HEK293 (cell line): ENCODE data around the gene DLK1.

ENCODE experiments used
- CTCF ChIA-PET: fragments of 350-600 bp; formaldehyde crosslinking; extraction: SDS; loops from one replicate; lab custom pipeline; 2021; ENCODE audit warnings: antibody characterized with exemption; lab: Yijun Ruan, JAX
- POLR2A ChIA-PET: fragments of 300-600 bp; formaldehyde crosslinking; extraction: SDS; loops from one replicate; lab custom pipeline; 2020; ENCODE audit warnings: antibody characterized with exemption, inconsistent platforms; lab: Yijun Ruan, JAX
- H3K27ac ChIP-seq: fragments of 200-500 bp; sonication (Bioruptor generic); 2 replicates; pipeline ENCODE4 v1.5.1; 2014; ENCODE audit warnings: low read depth, low read length, control low read depth, inconsistent platforms; ENCODE audit errors: extremely low read depth
- H3K36me3 ChIP-seq, 2 experiments: fragments of 200-500 bp in 1 of 2; sonication (Bioruptor generic) in 1 of 2; 1 replicate in 1 of 2; 2 replicates in 1 of 2; pipeline ENCODE4 v1.5.1; 2014 to 2017; ENCODE audit warnings: inconsistent platforms in 2 of 2, low read length in 2 of 2; ENCODE audit not compliant: control insufficient read depth in 2 of 2, insufficient read depth in 1 of 2
- H3K4me1 ChIP-seq: fragments of 200-500 bp; sonication (Bioruptor generic); 2 replicates; pipeline ENCODE4 v1.5.1; 2014; ENCODE audit warnings: mild to moderate bottlenecking, low read length, inconsistent platforms; ENCODE audit not compliant: control insufficient read depth, insufficient read depth
- H3K4me3 ChIP-seq: 2 replicates; pipeline ENCODE4 v1.5.1; 2011; ENCODE audit warnings: low read depth, mild to moderate bottlenecking, control low read depth, low read length, moderate library complexity
- H3K9me3 ChIP-seq: fragments of 200-500 bp; sonication (Bioruptor generic); 2 replicates; pipeline ENCODE4 v1.5.1; 2014; ENCODE audit warnings: low read depth, low read length, inconsistent platforms; ENCODE audit not compliant: control insufficient read depth, insufficient read depth
- BCL11B ChIP-seq: fragments of 450-650 bp; formaldehyde crosslinking; IDR thresholded peaks from 2 replicates; pipeline ENCODE4 v1.5.1; 2016; ENCODE audit warnings: low read depth, missing biosample characterization, missing genetic modification characterization
- EGR2 ChIP-seq: fragments of 450-650 bp; formaldehyde crosslinking; IDR thresholded peaks from 2 replicates; pipeline ENCODE4 v1.5.1; 2016; ENCODE audit warnings: low read depth, missing biosample characterization, missing genetic modification characterization
- MEIS1 ChIP-seq: sonication (generic); formaldehyde crosslinking; IDR thresholded peaks from 2 replicates; pipeline ENCODE4 v1.8.1; 2022; ENCODE audit warnings: missing genetic modification reagents, mild to moderate bottlenecking, borderline replicate concordance
- PRDM1 ChIP-seq: fragments of 450-650 bp; formaldehyde crosslinking; IDR thresholded peaks from 2 replicates; pipeline ENCODE4; 2016; ENCODE audit warnings: missing biosample characterization, missing genetic modification characterization
- SP7 ChIP-seq: fragments of 450-650 bp; formaldehyde crosslinking; IDR thresholded peaks from 2 replicates; pipeline ENCODE4 v1.5.1; 2016; ENCODE audit warnings: missing biosample characterization, missing genetic modification characterization
- TRIM28 ChIP-seq: IDR thresholded peaks from 2 replicates; pipeline ENCODE4 v1.6.1; 2011; ENCODE audit warnings: low read length, control low read depth, borderline replicate concordance
- ZFP41 ChIP-seq: fragments of 450-650 bp; formaldehyde crosslinking; IDR thresholded peaks from 2 replicates; pipeline ENCODE4 v1.5.1; 2016; ENCODE audit warnings: missing biosample characterization, missing genetic modification characterization, borderline replicate concordance
- ZNF174 ChIP-seq: fragments of 450-650 bp; formaldehyde crosslinking; IDR thresholded peaks from 2 replicates; pipeline ENCODE4 v1.5.0; 2017; ENCODE audit warnings: missing biosample characterization, mild to moderate bottlenecking, missing genetic modification characterization
- ZNF202 ChIP-seq: fragments of 450-650 bp; formaldehyde crosslinking; IDR thresholded peaks from 2 replicates; pipeline ENCODE4 v1.5.1; 2016; ENCODE audit warnings: missing biosample characterization, missing genetic modification characterization, borderline replicate concordance
- ZNF221 ChIP-seq: fragments of 450-650 bp; formaldehyde crosslinking; IDR thresholded peaks from 2 replicates; pipeline ENCODE4 v1.5.1; 2017; ENCODE audit warnings: missing biosample characterization, missing genetic modification characterization, borderline replicate concordance
- ZNF23 ChIP-seq: fragments of 450-650 bp; formaldehyde crosslinking; IDR thresholded peaks from 2 replicates; pipeline ENCODE4 v1.5.1; 2016; ENCODE audit warnings: missing biosample characterization, missing genetic modification characterization, borderline replicate concordance
- ZNF239 ChIP-seq: fragments of 450-650 bp; formaldehyde crosslinking; IDR thresholded peaks from 2 replicates; pipeline ENCODE4 v1.5.1; 2016; ENCODE audit warnings: missing biosample characterization, missing genetic modification characterization
- ZNF248 ChIP-seq: fragments of 450-650 bp; formaldehyde crosslinking; IDR thresholded peaks from 2 replicates; pipeline ENCODE4 v1.5.1; 2017; ENCODE audit warnings: missing biosample characterization, missing genetic modification characterization
- ZNF335 ChIP-seq: fragments of 450-650 bp; formaldehyde crosslinking; conservative IDR thresholded peaks from 2 replicates; pipeline ENCODE4 v1.5.1; 2016; ENCODE audit warnings: missing biosample characterization, missing genetic modification characterization
- ZNF561 ChIP-seq: fragments of 450-650 bp; IDR thresholded peaks from 2 replicates; pipeline ENCODE4 v1.5.1; 2018; ENCODE audit warnings: missing biosample characterization, missing genetic modification characterization, borderline replicate concordance
- ZNF571 ChIP-seq: fragments of 450-650 bp; formaldehyde crosslinking; IDR thresholded peaks from 2 replicates; pipeline ENCODE4 v1.5.0; 2017; ENCODE audit warnings: missing biosample characterization, missing genetic modification characterization
- ZNF701 ChIP-seq: fragments of 450-650 bp; formaldehyde crosslinking; IDR thresholded peaks from 2 replicates; pipeline ENCODE4 v1.5.1; 2016; ENCODE audit warnings: missing biosample characterization, missing genetic modification characterization
- ZNF747 ChIP-seq: fragments of 450-650 bp; formaldehyde crosslinking; IDR thresholded peaks from 2 replicates; pipeline ENCODE4 v1.5.1; 2016; ENCODE audit warnings: missing biosample characterization, missing genetic modification characterization
- ZSCAN30 ChIP-seq: fragments of 450-650 bp; IDR thresholded peaks from 2 replicates; pipeline ENCODE4 v1.5.1; 2018; ENCODE audit warnings: missing biosample characterization, mild to moderate bottlenecking, missing genetic modification characterization, moderate library complexity
- TF ChIP-seq, protein P1 (sequence below): fragments of 450-650 bp; formaldehyde crosslinking; IDR thresholded peaks from 2 replicates; pipeline ENCODE4 v1.5.1; 2016; ENCODE audit warnings: missing biosample characterization, missing genetic modification characterization
- TF ChIP-seq, protein P2 (sequence below): fragments of 450-650 bp; formaldehyde crosslinking; IDR thresholded peaks from 2 replicates; pipeline ENCODE4 v1.5.1; 2016; ENCODE audit warnings: missing biosample characterization, missing genetic modification characterization

Gene DLK1

DNA sequence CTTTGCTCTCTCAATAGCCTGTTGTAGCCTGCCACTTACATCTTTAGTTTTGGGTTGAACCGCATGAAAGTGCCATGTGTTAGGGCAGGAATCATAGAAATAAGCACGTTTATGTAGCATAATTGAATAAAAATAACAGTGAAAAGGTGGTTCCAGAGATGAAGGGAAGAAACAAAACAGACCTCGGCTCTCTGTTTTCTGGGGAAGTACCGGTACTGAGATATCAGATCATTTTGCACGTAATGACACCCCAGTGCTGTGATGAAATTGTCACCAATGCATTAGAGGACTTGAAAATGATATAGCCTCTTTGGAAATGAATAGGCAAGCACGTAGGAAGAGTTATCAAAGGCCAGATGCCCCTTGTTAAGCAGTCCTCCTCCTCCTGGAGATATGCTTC lies 42.5 kb upstream of the DLK1 start (continued):
- TF ChIP-seq ZNF561 (tag by site-specific recombination) = no peak
- no peak for TF ChIP-seq ZNF747 (tag by site-specific recombination)
- TF ChIP-seq ZNF701 (tag by site-specific recombination) = no peak

GRCh38 chr14:100684961-100685360 lies 41.7 kb upstream of the DLK1 start:
- Histone ChIP-seq H3K27ac (no peak overlapping the region), H3K4me3 (no peak overlapping the region), H3K4me1 (no peaks in the 10 kb centered on the region), H3K36me3 (no peaks in the 10 kb centered on the region), H3K9me3 (no peaks in the 10 kb centered on the region)
- no peak for TF ChIP-seq ZNF571 (tag by site-specific recombination)
- TF ChIP-seq, protein P1, sequence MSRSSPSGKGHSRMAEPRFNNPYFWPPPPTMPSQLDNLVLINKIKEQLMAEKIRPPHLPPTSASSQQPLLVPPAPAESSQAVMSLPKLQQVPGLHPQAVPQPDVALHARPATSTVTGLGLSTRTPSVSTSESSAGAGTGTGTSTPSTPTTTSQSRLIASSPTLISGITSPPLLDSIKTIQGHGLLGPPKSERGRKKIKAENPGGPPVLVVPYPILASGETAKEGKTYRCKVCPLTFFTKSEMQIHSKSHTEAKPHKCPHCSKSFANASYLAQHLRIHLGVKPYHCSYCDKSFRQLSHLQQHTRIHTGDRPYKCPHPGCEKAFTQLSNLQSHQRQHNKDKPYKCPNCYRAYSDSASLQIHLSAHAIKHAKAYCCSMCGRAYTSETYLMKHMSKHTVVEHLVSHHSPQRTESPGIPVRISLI (tag by site-specific recombination) = 0 out of 2 replicates have a peak, but pooled peaks have one; percentile 28
- ChIA-PET POLR2A (interaction anchor here (0.6 to 1.6 kb wide), 2 partner anchors 9 kb away, joined by 4 to 5 read pairs; no protein-coding TSS in a partner anchor), CTCF (interaction anchor here (0.6 to 1.2 kb wide), 2 partner anchors 11 to 49 kb away, joined by 3 read pairs; no protein-coding TSS in a partner anchor)

DNA sequence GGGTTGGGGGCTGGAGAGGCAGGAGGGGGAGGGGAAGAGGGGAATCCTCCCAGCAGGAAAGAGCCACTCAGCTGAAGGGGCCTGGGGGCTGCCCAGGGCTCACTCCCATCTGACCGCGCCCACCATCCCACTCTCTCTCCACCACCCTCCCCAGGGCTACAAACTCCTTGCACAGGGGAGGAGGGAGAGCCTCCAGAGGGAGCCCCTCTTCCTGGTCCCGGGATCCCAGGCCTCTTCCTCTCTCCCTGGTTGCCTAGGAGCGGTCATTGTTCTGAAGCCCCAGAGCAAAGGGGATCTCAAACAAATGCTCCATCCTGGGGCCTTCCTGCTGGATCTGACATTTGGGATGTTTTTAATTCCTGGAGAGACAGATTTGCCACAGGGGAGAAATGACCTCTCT lies 39.8 kb upstream of the DLK1 start:
- H3K36me3 ChIP-seq = no peaks in the 10 kb centered on the region
- ChIA-PET CTCF (no interaction called here), POLR2A (no interaction called here)
- no peak overlapping the region for H3K4me3 ChIP-seq
- H3K4me1 ChIP-seq = no peaks in the 10 kb centered on the region
- no peaks in the 10 kb centered on the region for H3K9me3 ChIP-seq
- no peak overlapping the region for H3K27ac ChIP-seq
- TF ChIP-seq ZNF248 = no peak
- TF ChIP-seq ZNF174 (tag by site-specific recombination) = no peak
- TF ChIP-seq, protein P1 (tag by site-specific recombination) = no peak
- TF ChIP-seq SP7 = no peak
- TF ChIP-seq, protein P2, sequence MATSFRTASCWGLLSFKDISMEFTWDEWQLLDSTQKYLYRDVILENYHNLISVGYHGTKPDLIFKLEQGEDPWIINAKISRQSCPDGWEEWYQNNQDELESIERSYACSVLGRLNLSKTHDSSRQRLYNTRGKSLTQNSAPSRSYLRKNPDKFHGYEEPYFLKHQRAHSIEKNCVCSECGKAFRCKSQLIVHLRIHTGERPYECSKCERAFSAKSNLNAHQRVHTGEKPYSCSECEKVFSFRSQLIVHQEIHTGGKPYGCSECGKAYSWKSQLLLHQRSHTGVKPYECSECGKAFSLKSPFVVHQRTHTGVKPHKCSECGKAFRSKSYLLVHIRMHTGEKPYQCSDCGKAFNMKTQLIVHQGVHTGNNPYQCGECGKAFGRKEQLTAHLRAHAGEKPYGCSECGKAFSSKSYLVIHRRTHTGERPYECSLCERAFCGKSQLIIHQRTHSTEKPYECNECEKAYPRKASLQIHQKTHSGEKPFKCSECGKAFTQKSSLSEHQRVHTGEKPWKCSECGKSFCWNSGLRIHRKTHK (tag by site-specific recombination) = no peak
- TF ChIP-seq ZFP41 (tag by site-specific recombination) = no peak
- TF ChIP-seq TRIM28 = no peak
- TF ChIP-seq PRDM1 (tag by site-specific recombination) = no peak
- no peak for TF ChIP-seq ZNF239 (tag by site-specific recombination)
- no peak for TF ChIP-seq ZNF221
- TF ChIP-seq ZNF202 (tag by site-specific recombination) = no peak
- no peak for TF ChIP-seq EGR2
- no peak for TF ChIP-seq ZNF335 (tag by site-specific recombination)
- TF ChIP-seq BCL11B (tag by site-specific recombination) = no peak
- no peak for TF ChIP-seq ZSCAN30 (tag by site-specific recombination)
- TF ChIP-seq MEIS1 (CRISPR knock-in tag) = no peak
- TF ChIP-seq ZNF23 = no peak
